Hippocampal formation (tissue), 2 donors: ENCODE results near the gene ITPKB.
A peak's percentile ranks its signal among the peaks of the same experiment; 100 is the strongest.
"Not testable (repeated sequence)": the region's sequence is repeated elsewhere in the genome, so short reads cannot be mapped to it uniquely, and the experiment has no call there.

Source experiments
- DNase-seq, 2 donors: peaks; one replicate each; lab custom pipeline; 2025; lab: John Stamatoyannopoulos, UW

ITPKB gene

DNA sequence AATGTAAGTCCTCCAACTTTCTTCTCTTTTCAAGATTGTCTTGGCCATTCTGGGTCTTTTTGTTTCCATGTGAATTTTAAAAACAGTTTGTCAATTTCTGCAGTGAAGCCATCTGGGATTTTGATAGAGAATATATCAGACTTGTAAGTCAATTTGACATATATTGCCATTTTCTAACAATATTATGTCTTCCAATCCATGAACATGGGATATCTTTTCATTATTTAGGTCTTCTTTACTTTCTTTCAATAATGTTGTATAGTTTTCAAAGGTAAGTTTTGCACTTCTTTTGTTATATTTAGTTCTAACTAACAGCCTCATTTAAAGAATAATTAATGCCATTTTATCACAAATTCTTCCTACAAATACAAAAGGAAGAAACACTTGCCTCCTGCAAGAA is 117.1 kb downstream of the ITPKB start:
- no peak for DNase-seq

DNA sequence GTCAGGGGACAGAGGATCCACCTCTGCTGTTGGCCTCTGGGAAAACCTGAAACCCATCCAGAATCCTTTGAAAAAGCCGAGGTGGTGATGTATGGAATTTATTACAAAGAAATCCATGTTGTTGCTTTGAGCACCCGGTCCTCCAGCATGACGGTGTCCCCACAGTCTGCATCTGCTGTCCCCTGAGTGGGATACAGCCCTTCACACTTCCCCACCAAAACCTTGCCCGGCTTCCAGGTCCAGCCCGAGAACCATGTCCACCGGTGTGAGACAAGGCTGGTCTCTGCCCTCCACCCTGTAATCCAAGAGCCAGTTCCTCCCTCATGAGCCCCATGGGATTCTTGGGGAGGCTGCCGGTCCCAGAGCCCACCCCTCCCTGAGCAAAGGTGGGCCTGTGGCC is 120.1 kb downstream of the ITPKB start:
- DNase-seq = no peak

DNA sequence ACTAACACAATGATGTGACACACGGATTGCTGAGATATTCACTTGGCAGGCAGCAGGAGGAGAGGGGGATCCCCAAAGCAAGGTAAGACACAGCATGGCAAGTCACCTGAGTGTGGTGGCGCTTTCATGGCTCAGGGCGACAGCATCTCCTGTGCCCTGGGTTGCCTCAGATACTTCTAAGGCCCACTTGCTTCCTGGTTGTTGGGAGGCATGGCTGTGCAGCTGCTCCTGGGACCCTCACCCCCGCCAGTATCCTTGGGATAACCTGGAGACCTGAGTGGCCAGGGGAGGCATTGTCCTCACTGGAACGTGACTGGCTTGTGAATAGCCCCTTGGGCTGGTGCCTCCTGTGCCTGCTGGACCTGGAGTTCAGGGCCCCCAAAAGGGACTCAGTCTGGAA is 120.7 kb downstream of the ITPKB start:
- DNase-seq = no peak

DNA sequence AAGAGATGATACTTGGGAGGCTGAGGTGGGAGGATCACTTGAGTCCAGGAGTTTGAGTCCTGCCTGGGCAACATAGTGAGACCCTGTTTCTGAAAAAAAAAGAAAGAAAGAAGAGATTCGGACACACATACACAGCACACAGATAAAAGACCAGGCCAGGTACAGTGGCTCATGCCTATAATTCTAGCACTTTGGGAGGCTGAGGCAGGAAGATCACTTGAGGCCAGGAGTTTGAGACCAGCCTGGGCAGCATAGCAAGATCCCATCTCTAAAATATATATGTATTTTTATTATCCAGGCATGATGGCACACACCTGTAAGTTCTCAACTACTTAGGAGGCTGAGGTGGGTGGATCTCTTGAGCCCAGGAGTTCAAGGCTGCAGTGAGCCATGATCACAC is 121.4 kb downstream of the ITPKB start:
- not testable (repeated sequence) for DNase-seq

DNA sequence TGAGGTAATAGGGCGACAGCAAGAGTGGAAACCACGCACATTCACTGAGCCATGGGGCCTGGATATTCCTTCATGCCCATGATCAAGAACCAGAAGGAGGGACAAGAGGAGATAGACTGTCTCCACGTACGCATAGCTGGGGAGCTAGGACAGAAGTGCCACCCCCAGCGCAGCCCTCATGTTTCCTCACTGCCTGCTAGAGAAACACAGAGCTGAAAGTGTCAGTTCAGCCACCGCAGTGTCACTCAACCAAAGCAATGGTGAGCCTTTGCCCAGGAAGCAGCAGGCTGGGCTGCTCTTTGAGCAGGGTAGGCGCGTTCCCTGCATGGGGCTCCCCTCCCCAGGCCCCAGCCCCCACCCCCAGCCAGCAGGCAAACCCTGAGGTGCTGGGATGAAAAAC is 122.0 kb downstream of the ITPKB start:
- no peak for DNase-seq

DNA sequence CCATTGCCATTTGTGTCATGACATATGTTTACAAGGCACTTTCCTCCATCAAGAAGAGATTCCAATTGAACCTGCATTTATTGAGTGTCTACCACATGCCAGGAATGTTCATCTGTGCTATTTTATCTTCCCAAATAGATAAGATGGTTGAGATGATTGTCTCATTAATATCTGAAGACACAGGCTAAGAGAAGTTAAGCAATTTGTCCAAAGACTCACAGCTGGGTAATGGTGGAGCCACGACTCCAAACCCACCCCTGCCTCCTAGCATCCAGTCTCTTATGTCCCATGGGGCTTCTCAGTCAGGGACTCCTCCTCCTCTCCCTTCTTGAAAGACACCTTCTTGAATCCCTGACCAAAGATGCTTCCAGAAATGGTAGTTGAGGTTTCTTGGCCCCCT is 122.4 kb downstream of the ITPKB start:
- no peak for DNase-seq

DNA sequence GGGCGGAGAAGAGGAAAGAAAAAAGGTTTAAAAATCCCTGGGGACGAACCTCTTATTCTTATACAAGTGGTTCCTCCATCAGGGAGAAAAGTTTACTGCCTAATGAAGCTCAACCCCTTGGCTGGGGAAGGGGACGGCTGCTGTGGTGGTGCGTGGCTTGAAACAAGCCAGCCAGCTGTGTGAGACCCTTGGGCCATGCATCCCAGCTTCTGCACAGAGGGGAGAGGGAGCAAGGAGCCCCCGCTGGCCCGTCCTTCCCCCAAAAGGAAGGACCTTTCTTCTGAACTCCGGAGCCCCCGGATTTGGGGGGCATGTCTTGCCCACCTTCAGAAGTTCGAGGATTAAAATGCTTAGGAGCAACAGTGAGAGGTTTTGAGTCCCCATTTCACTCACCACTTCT is 123.2 kb downstream of the ITPKB start:
- DNase-seq = no peak

DNA sequence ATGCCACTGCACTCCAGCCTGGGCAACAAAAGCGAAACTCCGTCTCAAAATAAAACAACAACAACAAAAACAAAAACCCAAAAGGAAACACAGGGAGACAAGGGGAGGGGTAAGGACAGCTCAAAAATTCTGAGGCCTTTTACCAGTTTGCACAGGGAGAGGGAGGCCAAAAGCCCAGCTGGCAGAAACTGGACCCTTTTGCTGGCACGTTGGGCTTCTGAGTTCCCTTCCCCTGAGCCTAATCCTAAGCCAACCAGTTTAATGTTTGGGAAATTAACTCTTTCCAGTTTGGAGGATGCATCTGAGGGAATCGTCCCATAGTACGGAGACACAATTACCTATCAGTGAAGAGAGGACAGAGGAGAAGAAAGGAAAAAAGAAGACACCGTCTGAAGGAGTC is 127.1 kb downstream of the ITPKB start:
- not testable (repeated sequence) for DNase-seq

DNA sequence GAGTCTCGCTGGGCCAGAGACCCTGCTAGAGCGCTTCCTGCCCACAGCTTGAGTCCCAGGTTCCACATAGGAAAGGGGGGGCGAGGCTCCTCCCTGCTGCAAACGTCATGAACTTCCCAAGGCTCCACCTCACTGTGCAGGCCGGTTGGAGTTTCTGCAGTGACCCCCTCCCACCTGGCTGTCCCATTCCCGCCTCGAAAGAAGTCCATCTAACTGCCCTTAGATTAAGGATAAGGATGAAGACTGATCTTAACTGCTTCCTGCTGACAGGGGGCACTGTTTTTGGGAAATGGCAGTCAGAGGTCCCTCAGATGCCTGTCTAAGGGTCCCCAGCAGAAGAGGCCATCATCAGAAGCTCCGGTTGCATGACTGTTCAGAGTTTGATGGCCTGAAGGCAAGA is 127.8 kb downstream of the ITPKB start:
- no peak for DNase-seq

DNA sequence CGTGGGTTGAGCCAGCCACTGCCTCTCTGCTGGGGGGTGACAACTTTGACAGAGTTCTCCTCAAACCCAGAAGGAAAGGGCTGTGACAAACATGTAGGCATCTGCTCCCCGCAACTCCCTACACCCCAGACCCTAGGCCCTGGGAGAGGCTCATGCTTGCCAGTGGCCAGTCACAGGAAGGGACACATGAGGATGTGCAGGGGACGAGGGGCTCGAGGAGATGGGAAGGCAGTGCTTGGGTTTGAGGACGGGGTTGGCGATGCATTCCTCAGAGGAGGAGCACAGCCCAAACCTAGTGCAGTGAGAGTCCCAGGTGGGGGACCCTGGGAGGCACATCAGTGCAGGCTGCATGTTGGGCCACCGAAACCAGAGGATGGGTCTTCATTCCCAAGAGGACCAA is 128.4 kb downstream of the ITPKB start:
- DNase-seq = no peak

DNA sequence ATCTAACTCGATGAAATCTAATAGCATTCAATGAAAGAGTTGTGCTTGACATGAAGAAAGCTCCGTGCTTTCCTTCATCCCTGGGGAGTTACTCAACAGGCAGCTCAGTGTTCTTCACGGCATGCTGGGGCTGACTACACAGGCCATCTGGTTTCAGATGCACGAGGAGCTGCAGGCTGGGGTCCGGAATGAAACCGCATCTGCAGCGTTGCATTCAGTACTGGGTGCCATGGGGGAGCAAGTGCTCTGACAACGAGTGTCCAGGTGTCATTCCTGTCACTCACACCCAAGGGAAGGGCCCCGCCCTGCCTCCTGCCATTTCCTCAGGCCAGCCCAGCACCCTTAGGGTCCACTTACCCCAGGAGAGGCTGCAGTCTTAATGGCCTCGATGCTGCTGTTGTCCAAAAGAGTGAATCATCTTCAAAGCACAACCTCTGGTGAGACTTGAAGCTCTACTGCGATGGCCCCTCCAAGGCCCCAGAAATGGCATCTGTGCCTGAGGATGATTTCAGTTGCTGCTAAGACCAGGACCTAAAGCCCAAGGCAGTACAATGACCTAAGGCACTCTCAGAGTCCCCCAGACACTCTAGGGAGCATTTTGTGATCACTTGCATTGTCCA is 129.1 kb downstream of the ITPKB start:
- no peak for DNase-seq

DNA sequence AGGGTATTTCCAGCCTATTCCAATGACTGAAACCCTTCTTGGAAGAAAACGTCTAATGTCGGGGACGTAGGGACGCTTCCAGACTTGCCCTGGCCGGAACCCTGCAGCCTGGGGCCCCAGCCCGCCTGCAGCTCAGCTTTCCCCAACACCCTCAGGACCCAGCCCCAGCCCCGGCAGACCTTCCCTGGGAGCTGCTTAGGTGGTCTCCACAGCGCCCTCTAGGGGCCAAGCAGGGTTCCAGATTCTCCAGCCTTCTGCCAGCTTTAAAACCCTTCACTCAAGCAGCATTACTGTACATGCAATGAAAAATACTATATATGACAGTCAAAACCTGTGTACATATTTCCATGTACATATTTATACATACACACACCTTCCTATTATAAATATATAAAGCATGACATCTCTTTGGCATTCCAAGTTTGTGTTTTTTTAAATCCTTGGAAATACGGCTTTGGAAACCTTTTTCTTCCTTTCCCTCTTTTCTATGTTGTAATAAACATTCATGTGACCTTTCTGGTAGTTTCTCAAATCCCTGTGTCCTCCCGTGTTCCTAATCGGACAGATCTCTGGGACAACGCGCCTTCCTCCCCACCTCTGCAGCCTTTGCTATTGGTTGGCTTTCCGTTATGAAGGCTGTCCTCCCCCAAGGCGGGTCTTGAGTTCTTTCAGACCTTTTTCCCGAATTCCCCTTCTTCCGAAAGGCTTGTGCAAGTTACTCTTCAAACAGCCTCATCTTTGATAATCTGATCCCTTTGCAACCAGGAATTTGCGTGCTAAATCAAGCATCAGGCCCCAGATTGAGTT is 130.2 kb downstream of the ITPKB start:
- DNase-seq = peak in 1 of 2 donors; percentile 42

DNA sequence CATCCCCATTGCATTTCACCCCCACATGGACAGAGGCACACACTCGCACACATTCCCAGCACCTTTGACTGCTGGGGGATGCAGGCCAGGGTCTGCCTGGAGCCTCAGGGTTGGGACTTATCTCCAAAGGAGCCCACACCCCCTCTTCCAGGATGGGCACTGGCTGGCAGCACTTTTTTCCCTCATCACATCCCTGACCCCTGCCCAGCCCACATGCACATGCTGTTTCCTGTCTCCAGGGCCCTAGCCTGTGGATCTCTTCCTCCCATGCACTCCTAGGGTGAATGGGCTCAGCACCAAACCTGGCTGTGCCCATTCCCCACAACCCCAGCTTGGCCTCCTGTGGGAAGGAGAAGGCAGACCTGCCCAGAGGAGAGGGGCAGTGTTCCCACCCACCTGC is 131.3 kb downstream of the ITPKB start:
- DNase-seq = no peak

DNA sequence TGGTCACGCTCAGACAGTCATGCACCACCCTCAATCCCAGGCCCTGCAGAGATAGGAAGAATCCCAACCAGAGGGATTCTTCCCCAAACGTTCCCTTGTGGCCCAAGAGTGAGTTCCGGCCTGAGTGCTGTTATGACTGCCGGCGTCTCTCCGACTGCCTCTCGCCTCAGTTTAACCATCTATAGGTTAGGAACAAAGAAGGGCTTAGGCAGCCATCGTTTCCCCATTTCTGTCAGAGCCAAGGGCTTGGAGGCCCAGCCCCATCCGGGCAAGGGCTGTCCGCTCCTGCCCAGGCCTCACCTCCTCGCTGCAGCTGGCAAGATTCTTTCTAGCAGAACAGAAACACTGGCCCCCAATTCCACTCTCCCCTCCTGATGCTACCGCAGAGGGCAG is 131.8 kb downstream of the ITPKB start:
- DNase-seq = no peak

DNA sequence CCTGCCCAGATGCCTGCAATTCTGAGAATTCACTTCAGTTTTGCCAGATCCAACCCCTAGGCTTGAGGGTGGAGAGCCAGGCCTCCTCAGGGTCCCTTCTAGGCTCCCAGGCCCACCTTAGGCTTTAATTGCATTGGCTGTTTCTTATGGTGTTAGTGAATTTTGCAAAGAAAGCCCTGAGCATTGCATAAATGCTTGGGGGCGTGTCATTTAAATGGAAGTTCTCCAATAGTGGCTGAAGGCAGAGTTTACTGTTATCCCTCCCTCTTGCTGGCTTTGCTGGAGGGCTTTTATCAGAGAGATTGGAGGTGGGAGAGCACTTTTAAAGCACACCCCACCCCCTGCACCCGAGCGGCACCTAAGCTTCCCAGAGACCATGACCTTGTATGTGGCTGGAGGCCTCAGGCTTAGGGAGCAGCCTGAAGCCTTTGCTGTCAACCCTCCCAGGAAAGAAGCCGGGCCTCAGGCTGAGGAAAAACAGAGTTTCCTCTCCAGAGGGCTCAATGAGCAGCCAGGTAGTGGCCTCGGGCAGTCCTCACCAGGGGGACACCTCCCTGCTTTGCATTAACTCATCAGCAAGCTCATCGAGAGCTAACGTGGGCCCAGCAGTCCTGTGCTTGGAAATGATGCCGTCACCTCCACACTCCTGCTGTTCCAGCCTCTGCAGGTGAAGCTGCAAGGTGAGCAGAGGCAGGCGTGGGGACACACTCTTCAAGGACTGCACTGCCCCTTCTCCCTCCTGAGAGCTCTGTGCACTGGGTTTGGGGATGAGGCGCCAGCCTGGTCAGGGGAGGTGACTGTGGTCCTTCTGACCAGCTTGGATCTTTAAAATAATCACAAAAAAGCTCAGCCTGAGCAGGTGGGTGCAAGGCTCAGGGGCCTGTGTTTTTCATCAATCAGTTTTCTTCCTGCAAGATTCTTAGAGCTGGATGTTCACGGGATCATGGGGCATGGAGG is 132.5 kb downstream of the ITPKB start:
- DNase-seq = no peak

DNA sequence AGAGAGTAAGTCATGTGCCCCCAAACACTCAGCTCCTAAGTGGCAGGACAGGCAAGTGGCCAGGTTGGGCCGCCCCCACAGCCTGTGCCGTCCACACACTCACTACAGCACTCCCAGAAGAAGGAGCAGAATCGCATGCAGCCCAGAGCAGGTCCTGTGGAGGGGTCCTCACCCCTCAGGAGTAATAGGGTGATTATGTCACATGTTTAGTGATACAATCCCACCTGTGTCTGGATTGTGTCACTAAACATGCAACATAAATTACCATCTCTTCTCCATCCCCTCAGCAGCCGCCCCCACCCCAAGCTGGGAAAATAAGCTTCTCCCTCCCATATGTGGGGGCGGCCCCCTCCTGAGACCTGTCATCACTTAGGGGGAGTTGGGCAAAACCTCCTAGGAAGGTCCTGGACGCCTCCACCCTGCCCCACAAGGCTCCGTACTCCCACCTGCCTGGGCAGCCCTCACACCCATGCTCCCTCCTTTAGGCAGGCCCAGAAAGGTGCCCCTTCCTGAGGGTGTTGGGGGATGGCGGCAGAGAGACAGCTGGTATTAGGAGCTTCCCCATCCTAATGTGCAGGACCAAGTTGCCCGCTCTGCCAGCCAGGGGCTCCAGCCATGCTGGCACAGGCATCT is 133.6 kb downstream of the ITPKB start:
- DNase-seq = no peak

DNA sequence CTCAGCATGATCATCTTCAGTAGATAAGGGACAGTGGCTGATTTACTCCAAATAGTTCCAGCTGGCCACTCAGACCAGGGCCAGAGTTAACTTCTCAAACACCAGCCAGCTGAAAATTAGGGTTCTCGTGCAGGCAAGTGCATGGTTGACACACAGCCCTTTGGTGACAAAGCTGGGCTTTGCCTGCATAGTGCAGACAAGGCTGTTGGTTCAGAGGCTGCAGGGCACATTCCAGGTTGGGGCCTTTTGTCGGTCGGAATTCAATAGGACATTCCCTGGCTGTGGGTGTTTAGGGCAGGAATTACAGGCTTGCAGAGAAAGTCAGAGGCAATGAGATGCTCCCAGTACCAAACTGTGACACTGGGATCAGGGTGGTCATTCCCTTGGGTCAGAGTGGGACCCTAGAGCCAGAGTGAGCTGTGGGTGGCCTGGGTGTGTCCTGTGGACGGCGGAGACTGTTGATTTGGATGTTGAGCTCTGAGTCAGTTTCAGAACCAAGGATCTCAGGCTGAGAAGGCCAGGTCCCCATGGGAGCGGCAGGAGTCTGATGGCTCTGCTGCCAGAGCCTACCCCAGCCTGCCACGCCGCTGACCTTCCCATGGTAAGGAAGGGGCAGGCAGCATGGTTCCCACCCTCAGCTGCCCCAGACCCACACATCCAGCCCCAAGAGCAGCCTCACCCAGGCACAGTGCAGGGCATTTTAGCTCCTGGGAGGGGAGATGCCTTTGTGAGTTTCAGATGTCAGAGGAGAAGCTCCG is 134.3 kb downstream of the ITPKB start:
- no peak for DNase-seq

DNA sequence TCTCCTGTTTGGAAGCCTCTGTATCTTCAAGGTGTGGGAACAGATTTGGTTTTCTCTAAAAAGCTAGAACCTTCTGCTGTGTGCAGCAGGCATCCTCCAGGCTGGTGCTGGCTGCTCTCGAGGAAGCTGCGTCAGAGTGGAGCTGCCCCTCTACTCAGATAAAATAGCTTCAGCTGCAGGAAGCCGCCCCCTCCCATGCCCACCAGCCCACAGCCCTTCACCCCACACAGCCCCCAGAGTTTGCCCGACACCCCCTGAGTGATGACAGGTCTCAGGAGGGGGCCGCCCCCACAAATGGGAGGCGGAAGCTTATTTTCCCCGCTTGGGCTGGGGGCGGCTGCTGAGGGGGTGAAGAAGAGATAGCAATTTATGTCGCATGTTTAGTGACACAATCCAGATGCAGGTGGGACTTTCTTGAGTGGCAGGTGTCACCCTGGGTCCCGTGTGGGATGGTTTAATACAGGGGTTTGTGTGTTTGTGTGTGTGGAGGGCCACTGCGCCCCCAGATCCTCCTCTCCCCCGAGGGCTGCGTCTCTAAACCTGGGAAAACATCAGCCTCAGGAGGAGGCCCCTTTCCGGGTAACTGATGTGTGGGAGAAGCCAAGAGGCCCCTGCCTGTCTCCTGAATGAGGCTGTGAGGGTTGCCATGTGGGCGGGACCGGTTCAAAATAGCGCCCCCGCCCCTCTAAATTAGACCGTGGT is 135.1 kb downstream of the ITPKB start:
- no peak for DNase-seq

DNA sequence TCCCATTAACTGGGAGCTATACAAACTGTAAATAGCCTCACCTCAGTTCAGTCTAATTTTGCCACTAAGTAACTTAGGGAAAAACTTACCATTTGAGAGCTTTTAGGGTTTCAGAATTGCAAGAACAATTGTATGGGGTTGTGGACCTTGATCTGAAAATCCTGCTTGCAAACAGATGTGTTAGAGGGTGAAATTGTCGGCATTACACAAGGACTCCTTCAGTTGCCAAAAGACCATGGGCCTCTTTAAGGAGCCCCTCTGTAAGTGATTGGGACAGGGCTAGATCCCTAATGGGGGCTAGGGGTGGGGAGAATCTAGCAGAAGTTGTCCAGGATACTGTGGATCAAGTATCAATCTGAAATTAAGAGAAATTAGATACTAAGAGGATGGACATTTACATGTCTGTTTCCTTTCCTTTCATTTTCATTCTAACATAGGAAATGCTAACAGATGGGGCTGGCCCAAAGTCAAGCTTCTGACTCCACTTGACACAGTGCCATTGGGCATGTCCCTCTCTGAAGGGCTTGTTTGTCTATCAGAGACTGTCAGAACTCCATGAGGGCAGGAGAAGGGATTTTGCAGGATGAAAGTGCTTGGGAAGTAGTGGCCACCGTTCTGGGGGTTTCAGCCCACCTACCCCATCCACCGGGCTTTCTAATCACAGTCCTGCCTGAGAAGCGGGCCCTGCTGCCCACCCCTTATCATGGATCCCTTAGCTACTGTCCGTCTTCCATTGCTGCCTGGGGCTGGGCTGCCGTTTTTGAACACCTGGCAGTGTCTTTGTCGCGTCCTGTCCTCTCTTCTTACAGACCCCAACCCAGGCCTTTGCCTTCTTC is 135.8 kb downstream of the ITPKB start:
- peak; percentile 48 to 67 for DNase-seq
